ENCODE measurements around the gene THSD4. TPM values are rescaled to one million over a fixed set of nuclear protein-coding genes. Genes with fewer than 3 reads are reported as not detected.

THSD4 gene
- polyA plus RNA-seq, 1 donor from 2014 or later, result 0.46 TPM

- Histone ChIP-seq H3K9me3 (ENCODE audit: low read length) (no peaks in the 10 kb centered on the region), H3K4me2 (ENCODE audit: low read length) (no peak overlapping the region), H4K20me1 (ENCODE audit: insufficient read depth) (no peaks in the 10 kb centered on the region), H3K36me3 (ENCODE audit: insufficient read depth, low read length) (no peaks in the 10 kb centered on the region), H2AFZ (ENCODE audit: low read depth, low read length) (no peak overlapping the region), H3K9ac (ENCODE audit: low read length) (no peak overlapping the region), H3K9me2 (ENCODE audit: insufficient read depth, low read length) (no peaks in the 10 kb centered on the region), H3K79me2 (replicated peaks; ENCODE audit: insufficient read depth, low read length) (no peaks in the 10 kb centered on the region), H3F3A (ENCODE audit: insufficient read depth, low read length, poor library complexity, severe bottlenecking) (no peaks in the 10 kb centered on the region), H3K4me3 (ENCODE audit: low read length) (no peak overlapping the region), H3K27me3 (ENCODE audit: insufficient read depth, low read depth, low read length) (no peaks in the 10 kb centered on the region), H3K27ac (ENCODE audit: low read length) (no peak overlapping the region)
- TF ChIP-seq POLR2AphosphoS5 (IDR thresholded peaks at IDR 0.05) (no peak), TAF1 (IDR thresholded peaks at IDR 0.05; ENCODE audit: low read depth) (no peak)
Measured at GRCh38 chr15:71697236-71697635, 582.0 kb downstream of the THSD4 start.

DNA sequence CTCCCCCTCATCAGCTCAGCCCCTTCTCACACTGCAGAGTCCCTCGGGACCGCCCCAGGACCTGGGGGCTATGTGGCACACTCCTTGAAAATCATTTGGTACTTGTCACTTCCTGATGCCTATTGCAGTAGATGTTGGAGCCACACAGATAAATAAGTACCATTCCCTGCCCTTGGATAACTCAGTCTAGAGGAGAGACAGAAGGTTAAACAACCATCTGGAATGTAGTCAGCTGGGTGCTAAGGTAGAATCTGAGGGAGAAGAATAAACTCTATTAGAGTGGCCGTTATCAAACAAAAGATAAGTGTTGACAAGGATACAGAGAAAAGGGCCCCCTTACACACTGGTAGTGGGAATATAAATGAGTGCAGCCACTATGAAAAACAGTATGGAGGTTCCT lies 582.8 kb downstream of the THSD4 start:
- no peak for TF ChIP-seq TAF1 (IDR thresholded peaks at IDR 0.05; ENCODE audit: low read depth)
- TF ChIP-seq, protein P1, sequence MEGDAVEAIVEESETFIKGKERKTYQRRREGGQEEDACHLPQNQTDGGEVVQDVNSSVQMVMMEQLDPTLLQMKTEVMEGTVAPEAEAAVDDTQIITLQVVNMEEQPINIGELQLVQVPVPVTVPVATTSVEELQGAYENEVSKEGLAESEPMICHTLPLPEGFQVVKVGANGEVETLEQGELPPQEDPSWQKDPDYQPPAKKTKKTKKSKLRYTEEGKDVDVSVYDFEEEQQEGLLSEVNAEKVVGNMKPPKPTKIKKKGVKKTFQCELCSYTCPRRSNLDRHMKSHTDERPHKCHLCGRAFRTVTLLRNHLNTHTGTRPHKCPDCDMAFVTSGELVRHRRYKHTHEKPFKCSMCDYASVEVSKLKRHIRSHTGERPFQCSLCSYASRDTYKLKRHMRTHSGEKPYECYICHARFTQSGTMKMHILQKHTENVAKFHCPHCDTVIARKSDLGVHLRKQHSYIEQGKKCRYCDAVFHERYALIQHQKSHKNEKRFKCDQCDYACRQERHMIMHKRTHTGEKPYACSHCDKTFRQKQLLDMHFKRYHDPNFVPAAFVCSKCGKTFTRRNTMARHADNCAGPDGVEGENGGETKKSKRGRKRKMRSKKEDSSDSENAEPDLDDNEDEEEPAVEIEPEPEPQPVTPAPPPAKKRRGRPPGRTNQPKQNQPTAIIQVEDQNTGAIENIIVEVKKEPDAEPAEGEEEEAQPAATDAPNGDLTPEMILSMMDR (IDR thresholded peaks at IDR 0.05; ENCODE audit: poor library complexity, severe bottlenecking), result no peak
- TF ChIP-seq RAD21 (conservative IDR thresholded peaks at IDR 0.05), result no peak
- TF ChIP-seq POLR2AphosphoS5 (IDR thresholded peaks at IDR 0.05), result no peak
- no peak for TF ChIP-seq MXI1 (conservative IDR thresholded peaks at IDR 0.05; ENCODE audit: poor library complexity, severe bottlenecking)
- no peak for TF ChIP-seq EP300 (conservative IDR thresholded peaks at IDR 0.05; ENCODE audit: poor library complexity, severe bottlenecking)
- no peak for TF ChIP-seq SMC3 (conservative IDR thresholded peaks at IDR 0.05; ENCODE audit: poor library complexity)
- no peak for TF ChIP-seq REST (IDR thresholded peaks at IDR 0.05; ENCODE audit: borderline replicate concordance)
- no peak for TF ChIP-seq EZH2 (IDR thresholded peaks at IDR 0.05; ENCODE audit: borderline replicate concordance, insufficient read depth, low read length, poor library complexity, severe bottlenecking)
- no peak overlapping the region for H3K27ac ChIP-seq (ENCODE audit: low read length)

GRCh38 chr15:71698742-71699141 lies 583.5 kb downstream of the THSD4 start:
- no peaks in the 10 kb centered on the region for H3K27me3 ChIP-seq (ENCODE audit: insufficient read depth, low read depth, low read length)
- H4K20me1 ChIP-seq (ENCODE audit: insufficient read depth), result no peaks in the 10 kb centered on the region
- no peaks in the 10 kb centered on the region for H3K9me3 ChIP-seq (ENCODE audit: low read length)
- H3F3A ChIP-seq (ENCODE audit: insufficient read depth, low read length, poor library complexity, severe bottlenecking), result no peaks in the 10 kb centered on the region
- H3K4me3 ChIP-seq (ENCODE audit: low read length), result no peak overlapping the region
- no peaks in the 10 kb centered on the region for H3K36me3 ChIP-seq (ENCODE audit: insufficient read depth, low read length)
- H3K27ac ChIP-seq (ENCODE audit: low read length), result no peak overlapping the region
- H3K9ac ChIP-seq (ENCODE audit: low read length), result no peak overlapping the region
- H2AFZ ChIP-seq (ENCODE audit: low read depth, low read length), result no peak overlapping the region
- no peak overlapping the region for H3K4me2 ChIP-seq (ENCODE audit: low read length)
- no peaks in the 10 kb centered on the region for H3K79me2 ChIP-seq (replicated peaks; ENCODE audit: insufficient read depth, low read length)
- no peak for TF ChIP-seq SMC3 (conservative IDR thresholded peaks at IDR 0.05; ENCODE audit: poor library complexity)
- TF ChIP-seq REST (IDR thresholded peaks at IDR 0.05; ENCODE audit: borderline replicate concordance), result no peak
- TF ChIP-seq, protein P1 (IDR thresholded peaks at IDR 0.05; ENCODE audit: poor library complexity, severe bottlenecking), result no peak
- TF ChIP-seq MXI1 (conservative IDR thresholded peaks at IDR 0.05; ENCODE audit: poor library complexity, severe bottlenecking), result no peak
- TF ChIP-seq EZH2 (IDR thresholded peaks at IDR 0.05; ENCODE audit: borderline replicate concordance, insufficient read depth, low read length, poor library complexity, severe bottlenecking), result no peak
- TF ChIP-seq TAF1 (IDR thresholded peaks at IDR 0.05; ENCODE audit: low read depth), result no peak
- no peak for TF ChIP-seq EP300 (conservative IDR thresholded peaks at IDR 0.05; ENCODE audit: poor library complexity, severe bottlenecking)
- TF ChIP-seq RAD21 (conservative IDR thresholded peaks at IDR 0.05), result no peak
- no peaks in the 10 kb centered on the region for H3K9me2 ChIP-seq (ENCODE audit: insufficient read depth, low read length)

More for the DNA sequence above, 582.8 kb downstream of the THSD4 start:
- H4K20me1 ChIP-seq (ENCODE audit: insufficient read depth), result no peaks in the 10 kb centered on the region
- H3F3A ChIP-seq (ENCODE audit: insufficient read depth, low read length, poor library complexity, severe bottlenecking), result no peaks in the 10 kb centered on the region
- H3K9ac ChIP-seq (ENCODE audit: low read length), result no peak overlapping the region
- H2AFZ ChIP-seq (ENCODE audit: low read depth, low read length), result no peak overlapping the region
- H3K36me3 ChIP-seq (ENCODE audit: insufficient read depth, low read length), result no peaks in the 10 kb centered on the region
- H3K9me3 ChIP-seq (ENCODE audit: low read length), result no peaks in the 10 kb centered on the region
- H3K79me2 ChIP-seq (replicated peaks; ENCODE audit: insufficient read depth, low read length), result no peaks in the 10 kb centered on the region
- H3K4me3 ChIP-seq (ENCODE audit: low read length), result no peak overlapping the region
- no peak overlapping the region for H3K4me2 ChIP-seq (ENCODE audit: low read length)
- no peaks in the 10 kb centered on the region for H3K27me3 ChIP-seq (ENCODE audit: insufficient read depth, low read depth, low read length)
- no peaks in the 10 kb centered on the region for H3K9me2 ChIP-seq (ENCODE audit: insufficient read depth, low read length)

Measured in neural cell (in vitro differentiated cells).